Liver (tissue), 9 donors: ENCODE data around the gene ANO7. TPM values are rescaled to one million over a fixed set of nuclear protein-coding genes. Genes with fewer than 3 reads are reported as not detected.

Source experiments
- DNase-seq: peaks from one replicate; pipeline ENCODE4 v3.0.0-alpha.2; 2017; ENCODE audit warnings: low spot score
- H3K27ac ChIP-seq, 2 donors: one replicate each; pipeline ENCODE4 v1.7.0; 2013; ENCODE audit warnings: inconsistent platforms in 2 of 2, low read length in 2 of 2, control low read depth in 1 of 2, low read depth in 1 of 2, mild to moderate bottlenecking in 1 of 2
- H3K27me3 ChIP-seq, 4 donors: one replicate each; pipeline versions ENCODE4 v1.6.1 to v1.7.0; 2013; ENCODE audit warnings: low read length in 3 of 4, inconsistent platforms in 1 of 4, mild to moderate bottlenecking in 1 of 4, moderate library complexity in 1 of 4; ENCODE audit not compliant: control insufficient read depth in 4 of 4, insufficient read depth in 4 of 4
- H3K36me3 ChIP-seq, 4 donors: one replicate each; pipeline versions ENCODE4 v1.6.1 to v1.7.0; 2013; ENCODE audit warnings: low read length in 3 of 4, mild to moderate bottlenecking in 3 of 4, low read depth in 1 of 4, moderate library complexity in 1 of 4; ENCODE audit not compliant: control insufficient read depth in 4 of 4, insufficient read depth in 3 of 4
- H3K4me1 ChIP-seq, 4 donors: one replicate each; pipeline versions ENCODE4 v1.6.1 to v1.7.0; 2013; ENCODE audit warnings: low read length in 3 of 4, mild to moderate bottlenecking in 3 of 4, moderate library complexity in 1 of 4; ENCODE audit not compliant: control insufficient read depth in 4 of 4, insufficient read depth in 4 of 4
- H3K4me3 ChIP-seq, 3 donors: one replicate each; pipeline versions ENCODE4 v1.6.1 to v1.7.0; 2013; ENCODE audit warnings: low read length in 3 of 3, control low read depth in 1 of 3, low read depth in 1 of 3, mild to moderate bottlenecking in 1 of 3
- H3K9ac ChIP-seq, 2 donors: one replicate each; pipeline ENCODE4 v1.7.0; 2013; ENCODE audit warnings: low read length in 2 of 2, mild to moderate bottlenecking in 2 of 2, moderate library complexity in 2 of 2, control low read depth in 1 of 2, low read depth in 1 of 2
- H3K9me3 ChIP-seq, 4 donors: one replicate each; pipeline versions ENCODE4 v1.6.1 to v1.7.0; 2013; ENCODE audit warnings: low read length in 3 of 4; ENCODE audit not compliant: control insufficient read depth in 4 of 4
- CTCF ChIP-seq: fragments of 150-350 bp; IDR thresholded peaks from 2 replicates; pipeline ENCODE4 v1.5.1; 2017; ENCODE audit warnings: improper control_type of control experiment, low read depth, low read length; ENCODE audit not compliant: missing input control
- FOXA1 ChIP-seq: IDR thresholded peaks from 2 replicates; pipeline ENCODE4 v1.6.1; 2016; ENCODE audit warnings: antibody characterized with exemption
- GABPA ChIP-seq, 2 donors: IDR thresholded peaks in 1 of 2; conservative IDR thresholded peaks in 1 of 2; 2 replicates each; pipeline ENCODE4 v1.6.1; 2016; ENCODE audit warnings: antibody characterized with exemption in 2 of 2, mild to moderate bottlenecking in 1 of 2, moderate library complexity in 1 of 2
- HNF4A ChIP-seq, 2 donors: conservative IDR thresholded peaks; 2 replicates each; pipeline ENCODE4 v1.6.1; 2016; ENCODE audit warnings: antibody characterized with exemption in 2 of 2, mild to moderate bottlenecking in 2 of 2
- HNF4G ChIP-seq: IDR thresholded peaks from 2 replicates; pipeline ENCODE4 v1.6.1; 2016; ENCODE audit warnings: antibody characterized with exemption
- JUND ChIP-seq, 2 donors: IDR thresholded peaks; 2 replicates each; pipeline ENCODE4 v1.6.1; 2016; ENCODE audit warnings: antibody characterized with exemption in 2 of 2
- NR2F2 ChIP-seq: IDR thresholded peaks from 2 replicates; pipeline ENCODE4 v1.6.1; 2016; ENCODE audit warnings: antibody characterized with exemption
- RAD21 ChIP-seq, 2 donors: IDR thresholded peaks; 2 replicates each; pipeline ENCODE4 v1.6.1; 2016; ENCODE audit warnings: antibody characterized with exemption in 2 of 2, mild to moderate bottlenecking in 2 of 2
- REST ChIP-seq: IDR thresholded peaks from 2 replicates; pipeline ENCODE4 v1.6.1; 2016; ENCODE audit warnings: antibody characterized with exemption, mild to moderate bottlenecking
- RXRA ChIP-seq, 2 donors: IDR thresholded peaks; 2 replicates each; pipeline ENCODE4 v1.6.1; 2017 to 2018; ENCODE audit warnings: antibody characterized with exemption in 2 of 2, mild to moderate bottlenecking in 1 of 2
- SP1 ChIP-seq: IDR thresholded peaks from 2 replicates; pipeline ENCODE4 v1.6.1; 2018; ENCODE audit warnings: antibody characterized with exemption, mild to moderate bottlenecking
- TAF1 ChIP-seq: conservative IDR thresholded peaks from 2 replicates; pipeline ENCODE4 v1.6.1; 2016; ENCODE audit warnings: antibody characterized with exemption, mild to moderate bottlenecking
- YY1 ChIP-seq: IDR thresholded peaks from 2 replicates; pipeline ENCODE4 v1.6.1; 2016; ENCODE audit warnings: antibody characterized with exemption, mild to moderate bottlenecking
- ZBTB33 ChIP-seq: IDR thresholded peaks from 2 replicates; pipeline ENCODE4 v1.6.1; 2016; ENCODE audit warnings: antibody characterized with exemption
- WGBS: extraction: QIAGEN DNeasy Blood & Tissue Kit; methylation state at CpG from one replicate; pipeline ENCODE4 v1.1.7; 2013; 5-methylcytosine and 5-hydroxymethylcytosine counted together
- polyA plus RNA-seq, 2 donors: library from polyadenylated mRNA; stranded (reverse) in 1 of 2; unstranded in 1 of 2; fragments of 200-250 nt in 1 of 2; fragments of >200 nt in 1 of 2; fragmentation: Nextera tagmentation in 1 of 2; extraction: Ambion mirVana in 1 of 2; gene quantifications; one replicate each; pipeline versions ENCODE4 v1.2.1 to v1.2.3, GENCODE V29; 2013 to 2015
- total RNA-seq, 2 donors: library from RNA; depleted of rRNA; stranded (reverse); fragments of >200 nt; gene quantifications; one replicate each; pipeline ENCODE4 v1.2.3, GENCODE V29; 2014
- TF ChIP-seq, protein P1 (sequence below): IDR thresholded peaks from 2 replicates; pipeline ENCODE4 v1.6.1; 2016; ENCODE audit warnings: antibody characterized with exemption
- TF ChIP-seq, protein P2 (sequence below): IDR thresholded peaks from 2 replicates; pipeline ENCODE4 v1.6.1; 2016; ENCODE audit warnings: antibody characterized with exemption
- donor health status: healthy.
- donor health status: healthy.
- donor health status: healthy.
- donor health status: healthy.
- donor health status: healthy.

The ANO7 gene
- total and polyA plus RNA-seq, 4 donors = 0.25 to 0.70 (median 0.45) TPM

DNA sequence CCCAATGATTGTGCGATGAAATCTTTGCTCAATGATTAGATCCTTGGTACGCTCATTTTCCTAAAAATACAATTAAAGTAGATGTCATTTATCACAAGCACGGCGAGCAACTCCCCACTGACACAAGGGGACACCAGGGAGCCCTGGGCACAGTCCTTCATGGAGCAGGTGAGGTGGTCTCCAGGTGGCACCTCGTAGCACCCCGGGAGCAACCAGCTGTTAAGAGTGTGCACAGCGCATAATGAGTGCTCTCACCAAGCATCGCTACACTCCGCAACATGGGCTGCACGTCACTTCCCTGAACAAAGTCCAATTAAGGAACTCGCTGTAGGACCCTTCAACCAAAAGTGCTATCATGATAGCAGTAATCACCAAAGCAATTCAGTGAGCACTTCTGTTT, 59.8 kb downstream of the ANO7 start:
- TF ChIP-seq RXRA (IDR thresholded peaks at IDR 0.05) (no peak), TAF1 (no peak), SP1 (no peak)
- TF ChIP-seq, protein P1, sequence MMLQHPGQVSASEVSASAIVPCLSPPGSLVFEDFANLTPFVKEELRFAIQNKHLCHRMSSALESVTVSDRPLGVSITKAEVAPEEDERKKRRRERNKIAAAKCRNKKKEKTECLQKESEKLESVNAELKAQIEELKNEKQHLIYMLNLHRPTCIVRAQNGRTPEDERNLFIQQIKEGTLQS = no peak
- H3K4me1 ChIP-seq = no peaks in the 10 kb centered on the region
- WGBS = 98% methylated on average over 11 of the region's 11 CpGs
- H3K27me3 ChIP-seq = no peaks in the 10 kb centered on the region
- no peak for DNase-seq
- no peak overlapping the region for H3K27ac ChIP-seq
- H3K4me3 ChIP-seq = no peak overlapping the region
- no peak overlapping the region for H3K9ac ChIP-seq
- peaks cover 37 to 98% (median 93%) of the 10 kb centered on the region in 4 donors for H3K36me3 ChIP-seq
- no peaks in the 10 kb centered on the region for H3K9me3 ChIP-seq

- TF ChIP-seq TAF1 = no peak
- no peak for TF ChIP-seq HNF4G
- TF ChIP-seq RXRA (IDR thresholded peaks at IDR 0.05) = no peak
- no peak for TF ChIP-seq YY1
- no peak for TF ChIP-seq GABPA (IDR thresholded peaks at IDR 0.05 in 1 of 2, conservative IDR thresholded peaks at IDR 0.05 in 1 of 2)
- TF ChIP-seq CTCF = no peak
- TF ChIP-seq JUND (IDR thresholded peaks at IDR 0.05) = no peak
- TF ChIP-seq, protein P1 = no peak
- TF ChIP-seq, protein P2, sequence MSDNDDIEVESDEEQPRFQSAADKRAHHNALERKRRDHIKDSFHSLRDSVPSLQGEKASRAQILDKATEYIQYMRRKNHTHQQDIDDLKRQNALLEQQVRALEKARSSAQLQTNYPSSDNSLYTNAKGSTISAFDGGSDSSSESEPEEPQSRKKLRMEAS = no peak
- no peak for TF ChIP-seq REST
- TF ChIP-seq ZBTB33 = no peak
- TF ChIP-seq FOXA1 = no peak
- no peak for TF ChIP-seq NR2F2
- TF ChIP-seq SP1 = no peak
- TF ChIP-seq HNF4A (conservative IDR thresholded peaks at IDR 0.05) = no peak
- TF ChIP-seq RAD21 (IDR thresholded peaks at IDR 0.05) = no peak
- Histone ChIP-seq H3K36me3 (peaks cover 37 to 98% (median 93%) of the 10 kb centered on the region in 4 donors), H3K9ac (no peak overlapping the region), H3K4me1 (no peaks in the 10 kb centered on the region), H3K9me3 (no peaks in the 10 kb centered on the region), H3K27ac (no peak overlapping the region), H3K27me3 (no peaks in the 10 kb centered on the region), H3K4me3 (no peak overlapping the region)
- 73% methylated on average over 6 of the region's 6 CpGs for WGBS
- DNase-seq = no peak
Observed at GRCh38 chr2:241248897-241249296, 60.4 kb downstream of the ANO7 start.
